ENCODE measurements around the gene MYBPH.

MYBPH gene

GRCh38 chr1:203182387-203182953 is 6.8 kb upstream of the MYBPH start:
- Mint-ChIP-seq H3K4me3 (no peak overlapping the region), H3K9me3 (no peaks in the 10 kb centered on the region), H3K36me3 (ENCODE audit: insufficient read depth) (no peaks in the 10 kb centered on the region), H3K27me3 (peaks cover 27% of the 10 kb centered on the region), H3K4me1 (no peaks in the 10 kb centered on the region), H3K27ac (ENCODE audit: low read depth) (no peak overlapping the region)
- no peak for DNase-seq (ENCODE audit: low spot score in 2 of 2)
- no peak for ATAC-seq (replicated peaks; ENCODE audit: extremely low read depth, poor library complexity, severe bottlenecking)

- DNase-seq (ENCODE audit: low spot score in 2 of 2), result no peak
- no peak overlapping the region for H3K4me3 Mint-ChIP-seq
- H3K36me3 Mint-ChIP-seq (ENCODE audit: insufficient read depth), result no peaks in the 10 kb centered on the region
- no peak for ATAC-seq (replicated peaks; ENCODE audit: extremely low read depth, poor library complexity, severe bottlenecking)
- H3K27ac Mint-ChIP-seq (ENCODE audit: low read depth), result no peak overlapping the region
- H3K9me3 Mint-ChIP-seq, result no peaks in the 10 kb centered on the region
- no peaks in the 10 kb centered on the region for H3K4me1 Mint-ChIP-seq
- H3K27me3 Mint-ChIP-seq, result peaks cover 32% of the 10 kb centered on the region
These were observed 6.2 kb upstream of the MYBPH start for GRCh38 chr1:203181586-203182386.

GRCh38 chr1:203180611-203181330 is 5.1 kb upstream of the MYBPH start:
- DNase-seq (ENCODE audit: low spot score in 2 of 2) (no peak), ATAC-seq (replicated peaks; ENCODE audit: extremely low read depth, poor library complexity, severe bottlenecking) (no peak)
- Mint-ChIP-seq H3K27ac (ENCODE audit: low read depth) (no peak overlapping the region), H3K4me3 (no peak overlapping the region), H3K36me3 (ENCODE audit: insufficient read depth) (no peaks in the 10 kb centered on the region), H3K4me1 (no peaks in the 10 kb centered on the region), H3K27me3 (peaks cover 32% of the 10 kb centered on the region), H3K9me3 (no peaks in the 10 kb centered on the region)

GRCh38 chr1:203179667-203180005 is 4.0 kb upstream of the MYBPH start:
- DNase-seq (ENCODE audit: low spot score in 2 of 2) (no peak), ATAC-seq (replicated peaks; ENCODE audit: extremely low read depth, poor library complexity, severe bottlenecking) (no peak)
- Mint-ChIP-seq H3K27ac (ENCODE audit: low read depth) (no peak overlapping the region), H3K9me3 (no peaks in the 10 kb centered on the region), H3K4me1 (no peaks in the 10 kb centered on the region), H3K36me3 (ENCODE audit: insufficient read depth) (no peaks in the 10 kb centered on the region), H3K4me3 (no peak overlapping the region), H3K27me3 (peaks cover 38% of the 10 kb centered on the region)

GRCh38 chr1:203178821-203179666 is 3.4 kb upstream of the MYBPH start:
- H3K4me3 Mint-ChIP-seq, result no peak overlapping the region
- H3K9me3 Mint-ChIP-seq, result no peaks in the 10 kb centered on the region
- peaks cover 40% of the 10 kb centered on the region for H3K27me3 Mint-ChIP-seq
- no peaks in the 10 kb centered on the region for H3K36me3 Mint-ChIP-seq (ENCODE audit: insufficient read depth)
- H3K27ac Mint-ChIP-seq (ENCODE audit: low read depth), result no peak overlapping the region
- no peak for ATAC-seq (replicated peaks; ENCODE audit: extremely low read depth, poor library complexity, severe bottlenecking)
- no peaks in the 10 kb centered on the region for H3K4me1 Mint-ChIP-seq
- DNase-seq (ENCODE audit: low spot score in 2 of 2), result no peak

- H3K4me3 Mint-ChIP-seq, result no peak overlapping the region
- H3K27me3 Mint-ChIP-seq, result peaks cover 47% of the 10 kb centered on the region
- DNase-seq (ENCODE audit: low spot score in 2 of 2) (no peak), ATAC-seq (replicated peaks; ENCODE audit: extremely low read depth, poor library complexity, severe bottlenecking) (no peak)
- H3K4me1 Mint-ChIP-seq, result no peaks in the 10 kb centered on the region
- no peaks in the 10 kb centered on the region for H3K9me3 Mint-ChIP-seq
- H3K36me3 Mint-ChIP-seq (ENCODE audit: insufficient read depth), result no peaks in the 10 kb centered on the region
- no peak overlapping the region for H3K27ac Mint-ChIP-seq (ENCODE audit: low read depth)
These were observed 2.5 kb upstream of the MYBPH start for GRCh38 chr1:203178083-203178482.

- DNase-seq (ENCODE audit: low spot score in 2 of 2), result no peak
- no peaks in the 10 kb centered on the region for H3K4me1 Mint-ChIP-seq
These were observed 1.9 kb upstream of the MYBPH start for GRCh38 chr1:203177470-203178039.

GRCh38 chr1:203177036-203177405 is 1.4 kb upstream of the MYBPH start:
- Mint-ChIP-seq H3K4me1 (no peaks in the 10 kb centered on the region), H3K4me3 (no peak overlapping the region)

More at GRCh38 chr1:203177470-203178039, 1.9 kb upstream of the MYBPH start:
- ATAC-seq (replicated peaks; ENCODE audit: extremely low read depth, poor library complexity, severe bottlenecking), result no peak
- Mint-ChIP-seq H3K27ac (ENCODE audit: low read depth) (no peak overlapping the region), H3K9me3 (no peaks in the 10 kb centered on the region), H3K4me3 (no peak overlapping the region), H3K27me3 (peaks cover 47% of the 10 kb centered on the region), H3K36me3 (ENCODE audit: insufficient read depth) (no peaks in the 10 kb centered on the region)

GRCh38 chr1:203176273-203177035 is 828 bp upstream of the MYBPH start:
- Mint-ChIP-seq H3K4me1 (no peaks in the 10 kb centered on the region), H3K36me3 (ENCODE audit: insufficient read depth) (no peaks in the 10 kb centered on the region), H3K9me3 (no peaks in the 10 kb centered on the region), H3K27me3 (peaks cover 47% of the 10 kb centered on the region), H3K27ac (ENCODE audit: low read depth) (no peak overlapping the region), H3K4me3 (no peak overlapping the region)
- ATAC-seq (replicated peaks; ENCODE audit: extremely low read depth, poor library complexity, severe bottlenecking), result no peak
- DNase-seq (ENCODE audit: low spot score in 2 of 2), result no peak

More at GRCh38 chr1:203177036-203177405, 1.4 kb upstream of the MYBPH start:
- Mint-ChIP-seq H3K9me3 (no peaks in the 10 kb centered on the region), H3K36me3 (ENCODE audit: insufficient read depth) (no peaks in the 10 kb centered on the region), H3K27ac (ENCODE audit: low read depth) (no peak overlapping the region), H3K27me3 (peaks cover 47% of the 10 kb centered on the region)
- ATAC-seq (replicated peaks; ENCODE audit: extremely low read depth, poor library complexity, severe bottlenecking), result no peak
- DNase-seq (ENCODE audit: low spot score in 2 of 2), result no peak

- H3K36me3 Mint-ChIP-seq (ENCODE audit: insufficient read depth), result no peaks in the 10 kb centered on the region
- H3K9me3 Mint-ChIP-seq, result no peaks in the 10 kb centered on the region
- no peak overlapping the region for H3K4me3 Mint-ChIP-seq
- no peak overlapping the region for H3K27ac Mint-ChIP-seq (ENCODE audit: low read depth)
- ATAC-seq (replicated peaks; ENCODE audit: extremely low read depth, poor library complexity, severe bottlenecking) (no peak), DNase-seq (ENCODE audit: low spot score in 2 of 2) (no peak)
- peaks cover 47% of the 10 kb centered on the region for H3K27me3 Mint-ChIP-seq
- no peaks in the 10 kb centered on the region for H3K4me1 Mint-ChIP-seq
These were observed 208 bp upstream of the MYBPH start for GRCh38 chr1:203175827-203176241.

- Mint-ChIP-seq H3K27me3 (peaks cover 47% of the 10 kb centered on the region), H3K9me3 (no peaks in the 10 kb centered on the region), H3K4me3 (no peak overlapping the region), H3K27ac (ENCODE audit: low read depth) (no peak overlapping the region), H3K4me1 (no peaks in the 10 kb centered on the region), H3K36me3 (ENCODE audit: insufficient read depth) (no peaks in the 10 kb centered on the region)
- ATAC-seq (replicated peaks; ENCODE audit: extremely low read depth, poor library complexity, severe bottlenecking) (no peak), DNase-seq (ENCODE audit: low spot score in 2 of 2) (no peak)
These were observed 1.2 kb downstream of the MYBPH start for GRCh38 chr1:203174324-203174985.
